Adrenal gland (tissue), 12 donors: ENCODE results near the gene IMMP2L. TPM values are rescaled to one million over a fixed set of nuclear protein-coding genes. Genes with fewer than 3 reads are reported as not detected.

Experiments
- DNase-seq, 7 donors: peaks; one replicate each; pipeline ENCODE4 v3.0.0-alpha.2; 2019 to 2020
- H3K27ac ChIP-seq, 5 donors: fragments of 200-600 bp; sonication (generic) in 4 of 5; 1 replicate in 3 of 5; 2 replicates in 2 of 5; pipeline versions ENCODE4 v1.5.1 to v1.8.0; 2016 to 2020; ENCODE audit warnings: mild to moderate bottlenecking in 1 of 5
- H3K27me3 ChIP-seq: fragments of 200-600 bp; 2 replicates; pipeline ENCODE4 v1.8.0; 2021
- H3K36me3 ChIP-seq, 2 donors: fragments of 200-600 bp; replicated peaks in 1 of 2; 1 replicate in 1 of 2; 2 replicates in 1 of 2; pipeline versions ENCODE4 v1.5.1 to v1.8.0; 2018 to 2022
- H3K4me1 ChIP-seq, 2 donors: fragments of 200-600 bp; replicated peaks in 1 of 2; 1 replicate in 1 of 2; 2 replicates in 1 of 2; pipeline versions ENCODE4 v1.5.1 to v1.8.0; 2018 to 2021
- H3K4me3 ChIP-seq, 4 donors: fragments of 200-600 bp; sonication (generic) in 3 of 4; one replicate each; pipeline ENCODE4 v1.5.1; 2016 to 2018
- H3K9me3 ChIP-seq, 3 donors: fragments of 200-600 bp; sonication (generic) in 1 of 3; replicated peaks in 1 of 3; 1 replicate in 2 of 3; 2 replicates in 1 of 3; pipeline versions ENCODE4 v1.5.1 to v1.8.0; 2016 to 2021
- CTCF ChIP-seq, 6 experiments: fragments of 450-650 bp in 4 of 6; fragments of 200-600 bp in 2 of 6; sonication (generic) in 1 of 6; IDR thresholded peaks; 1 replicate in 5 of 6; 2 replicates in 1 of 6; pipeline versions ENCODE4 v1.5.1 to v1.8.0; 2016 to 2021; ENCODE audit warnings: antibody characterized with exemption in 6 of 6, mild to moderate bottlenecking in 2 of 6, moderate library complexity in 1 of 6
- POLR2A ChIP-seq, 2 donors: fragments of 450-650 bp; IDR thresholded peaks; one replicate each; pipeline ENCODE4 v1.6.1; 2017; ENCODE audit warnings: antibody characterized with exemption in 2 of 2, mild to moderate bottlenecking in 2 of 2, moderate library complexity in 1 of 2
- WGBS, 4 donors: extraction: QIAGEN DNeasy Blood & Tissue Kit in 2 of 4; methylation state at CpG; one replicate each; pipeline versions ENCODE4 v1.1.5 to v1.1.7; 2013 to 2017; 5-methylcytosine and 5-hydroxymethylcytosine counted together
- intact Hi-C, 2 donors: fragments of 100-400 bp; cut with DNase I; formaldehyde crosslinking; loops; one replicate each; pipeline versions ENCODE4 v1.14.1 to v1.15.0; 2022 to 2023
- polyA plus RNA-seq, 3 donors: library from polyadenylated mRNA; stranded (reverse); fragments of 200-250 nt in 2 of 3; fragments of 350-450 nt in 1 of 3; fragmentation: Illumina TruSeq in 1 of 3; extraction: RNeasy Lipid Tissue Mini Kit (QIAGEN cat#74804) in 1 of 3; gene quantifications; one replicate each; pipeline ENCODE4 v1.2.3, GENCODE V29; 2013 to 2014
- total RNA-seq, 9 donors: library from RNA; depleted of rRNA in 4 of 9; stranded (reverse); fragments of >200 nt in 4 of 9; fragments of 120-200 nt in 1 of 9; fragmentation: NEBNext Ultra II Directional in 1 of 9; extraction: Animal tissue kit (Norgen Biotek cat#: 25700) in 1 of 9; gene quantifications; one replicate each; pipeline versions ENCODE4 v1.1.0 to v1.2.4, GENCODE V29; 2013 to 2023
- donor health status: healthy with polysubstance abuse.
- donor health status: Bipolar disorder and iron deficiency.
- donor health status: DM: yes; HTN: yes; CAD: no.
- donor health status: DM: no; HTN: no; CAD: no.
- donor health status: DM: no; HTN: no; CAD: no.
- donor health status: DM: yes; HTN: yes; CAD: no.

IMMP2L gene
- total and polyA plus RNA-seq, 12 donors: 13.4 to 34.1 (median 25.3) TPM

- no peak overlapping the region for H3K4me3 ChIP-seq
- no peaks in the 10 kb centered on the region for H3K27me3 ChIP-seq
- no peaks in the 10 kb centered on the region for H3K36me3 ChIP-seq
- H3K4me1 ChIP-seq: no peaks in the 10 kb centered on the region
- TF ChIP-seq CTCF (IDR thresholded peaks at IDR 0.05) (no peak), POLR2A (IDR thresholded peaks at IDR 0.05) (no peak)
- DNase-seq: no peak
- WGBS, 4 donors: 81 to 91% (median 88%) methylated on average over 3 of the region's 3 CpGs
- H3K9me3 ChIP-seq: no peaks in the 10 kb centered on the region
- H3K27ac ChIP-seq: no peak overlapping the region
- intact Hi-C loops: no loop called here
Measured at GRCh38 chr7:111210996-111211395, 351.3 kb downstream of the IMMP2L start.

DNA sequence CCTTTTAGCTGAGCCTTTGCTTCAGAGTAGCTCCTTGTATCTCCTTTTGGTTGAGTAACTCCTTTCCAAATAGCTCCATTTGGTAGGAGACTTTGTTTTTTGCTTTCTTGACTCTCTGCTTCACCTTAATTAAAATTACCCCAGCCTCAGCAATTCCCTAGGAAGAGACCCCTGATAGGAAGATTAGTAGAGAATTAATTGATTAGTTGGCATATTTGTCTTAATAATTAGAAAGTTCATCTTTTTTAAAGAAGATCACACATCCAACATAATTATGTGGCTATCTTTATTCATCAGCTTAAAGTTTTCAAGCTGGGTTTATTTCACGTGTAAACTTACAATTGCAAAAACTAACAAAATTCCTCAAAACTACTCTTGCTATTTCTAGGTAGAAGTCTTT, 352.2 kb downstream of the IMMP2L start:
- no peak for TF ChIP-seq POLR2A (IDR thresholded peaks at IDR 0.05)
- TF ChIP-seq CTCF (IDR thresholded peaks at IDR 0.05): no peak
- DNase-seq: no peak
- no peak overlapping the region for H3K27ac ChIP-seq
- intact Hi-C loops: no loop called here
- 95 to 100% (median 98%) methylated on average over 1 of the region's 1 CpG for WGBS, 4 donors
- no peak overlapping the region for H3K4me3 ChIP-seq
- H3K4me1 ChIP-seq: no peaks in the 10 kb centered on the region
- H3K9me3 ChIP-seq: no peaks in the 10 kb centered on the region
- no peaks in the 10 kb centered on the region for H3K36me3 ChIP-seq
- H3K27me3 ChIP-seq: no peaks in the 10 kb centered on the region

- Histone ChIP-seq H3K9me3 (no peaks in the 10 kb centered on the region), H3K27me3 (no peaks in the 10 kb centered on the region), H3K36me3 (no peaks in the 10 kb centered on the region), H3K27ac (no peak overlapping the region), H3K4me1 (no peaks in the 10 kb centered on the region), H3K4me3 (no peak overlapping the region)
- TF ChIP-seq CTCF (IDR thresholded peaks at IDR 0.05) (no peak), POLR2A (IDR thresholded peaks at IDR 0.05) (no peak)
- intact Hi-C loops: no loop called here
- no peak for DNase-seq
- 80 to 88% (median 81%) methylated on average over 1 of the region's 1 CpG for WGBS, 4 donors
Measured at GRCh38 chr7:111205251-111205650, 357.0 kb downstream of the IMMP2L start.

- H3K27ac ChIP-seq: no peak overlapping the region
- intact Hi-C loops: no loop called here
- H3K27me3 ChIP-seq: no peaks in the 10 kb centered on the region
- H3K4me1 ChIP-seq: no peaks in the 10 kb centered on the region
- H3K36me3 ChIP-seq: no peaks in the 10 kb centered on the region
- WGBS, 4 donors: 95 to 98% (median 97%) methylated on average over 4 of the region's 4 CpGs
- no peaks in the 10 kb centered on the region for H3K9me3 ChIP-seq
- TF ChIP-seq CTCF (IDR thresholded peaks at IDR 0.05) (no peak), POLR2A (IDR thresholded peaks at IDR 0.05) (no peak)
- H3K4me3 ChIP-seq: no peak overlapping the region
- no peak for DNase-seq
Measured at GRCh38 chr7:111202321-111202720, 360.0 kb downstream of the IMMP2L start.
